HFF-Myc (cell line): ENCODE measurements around the gene TNIP1.

ENCODE experiments used
- DNase-seq: peaks from one replicate; pipeline ENCODE4 v3.0.0-alpha.2; 2011; ENCODE audit warnings: low read depth; ENCODE audit errors: extremely low read depth
- H3K4me3 ChIP-seq: replicated peaks from 2 replicates; pipeline ENCODE4 v1.5.1; 2011; ENCODE audit warnings: low read depth, mild to moderate bottlenecking, control low read depth, low read length
- CTCF ChIP-seq: IDR thresholded peaks from 2 replicates; pipeline ENCODE4 v1.5.1; 2012; ENCODE audit warnings: mild to moderate bottlenecking, low read depth, low read length, control low read depth; ENCODE audit errors: missing control alignments

Gene TNIP1

GRCh38 chr5:151078490-151079262 lies 2.2 kb downstream of the TNIP1 start:
- no peak for DNase-seq
- no peak overlapping the region for H3K4me3 ChIP-seq

GRCh38 chr5:151077967-151078366 lies 2.9 kb downstream of the TNIP1 start:
- no peak for TF ChIP-seq CTCF
- no peak for DNase-seq
- H3K4me3 ChIP-seq: no peak overlapping the region

More at GRCh38 chr5:151078490-151079262, 2.2 kb downstream of the TNIP1 start:
- TF ChIP-seq CTCF: no peak

GRCh38 chr5:151077419-151077818 lies 3.4 kb downstream of the TNIP1 start:
- no peak for DNase-seq
- no peak overlapping the region for H3K4me3 ChIP-seq
- no peak for TF ChIP-seq CTCF

GRCh38 chr5:151076616-151077015 lies 4.2 kb downstream of the TNIP1 start:
- H3K4me3 ChIP-seq: no peak overlapping the region
- no peak for TF ChIP-seq CTCF
- DNase-seq: no peak

GRCh38 chr5:151075698-151076331 lies 5.0 kb downstream of the TNIP1 start:
- DNase-seq: no peak
- TF ChIP-seq CTCF: no peak
- H3K4me3 ChIP-seq: no peak overlapping the region

GRCh38 chr5:151074557-151074956 lies 6.3 kb downstream of the TNIP1 start:
- H3K4me3 ChIP-seq: no peak overlapping the region
- TF ChIP-seq CTCF: no peak
- DNase-seq: no peak

- H3K4me3 ChIP-seq: no peak overlapping the region
- DNase-seq: no peak
- TF ChIP-seq CTCF: no peak
These were observed 7.6 kb downstream of the TNIP1 start for GRCh38 chr5:151073280-151073679.
